ENCODE data around the gene TMEM167B. TPM values are rescaled to one million over a fixed set of nuclear protein-coding genes. Genes with fewer than 3 reads are reported as not detected.
"Not testable (repeated sequence)": the region's sequence is repeated elsewhere in the genome, so short reads cannot be mapped to it uniquely, and the experiment has no call there.

The TMEM167B gene
- total and polyA plus RNA-seq, 2 experiments from 2014 or later: 25.0 to 33.4 TPM

- Histone ChIP-seq H2AFZ (no peak overlapping the region), H3K79me2 (no peaks in the 10 kb centered on the region), H3K27ac (no peak overlapping the region), H3K4me2 (no peak overlapping the region), H3K36me3 (replicated peaks; ENCODE audit: insufficient read depth, low read depth) (no peaks in the 10 kb centered on the region), H3K4me1 (ENCODE audit: insufficient read depth) (no peaks in the 10 kb centered on the region), H3K9me2 (replicated peaks; ENCODE audit: insufficient read depth) (no peaks in the 10 kb centered on the region), H3K4me3 (no peak overlapping the region), H3K27me3 (no peaks in the 10 kb centered on the region), H4K20me1 (ENCODE audit: insufficient read depth, poor library complexity, severe bottlenecking) (no peaks in the 10 kb centered on the region), H3K9me3 (ENCODE audit: low read depth) (no peaks in the 10 kb centered on the region)
- DNase-seq (ENCODE audit: low spot score): no peak
- TF ChIP-seq CTCF (IDR thresholded peaks at IDR 0.05; ENCODE audit: poor library complexity): no peak
- 73% methylated on average over 7 of the region's 7 CpGs for WGBS (ENCODE audit: low lambda C conversion rate, missing lambda C conversion rate)
These were observed 40.2 kb upstream of the TMEM167B start for GRCh38 chr1:109050228-109050995.

DNA sequence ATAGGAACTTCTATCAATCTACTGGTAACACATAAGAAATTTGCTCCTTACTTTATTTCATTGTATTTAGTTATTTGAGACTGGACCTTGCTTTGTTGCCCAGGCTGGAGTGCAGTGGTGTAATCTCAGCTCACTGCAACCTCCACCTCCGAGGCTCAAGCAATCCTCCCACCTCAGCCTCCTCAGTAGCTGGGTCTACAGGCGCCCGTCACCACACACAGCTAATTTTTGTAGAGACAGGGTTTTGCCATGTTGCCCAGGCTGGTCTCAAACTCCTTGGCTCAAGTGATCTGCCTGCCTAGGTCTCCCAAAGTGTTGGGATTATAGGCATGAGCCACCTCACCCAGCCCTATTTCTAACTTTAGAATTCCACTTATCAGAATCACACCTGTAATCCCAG, 38.4 kb upstream of the TMEM167B start:
- 85% methylated on average over 3 of the region's 3 CpGs for WGBS (ENCODE audit: low lambda C conversion rate, missing lambda C conversion rate)
- not testable (repeated sequence) for H3K27ac ChIP-seq; H3K9me2 ChIP-seq (replicated peaks; ENCODE audit: insufficient read depth); H3K79me2 ChIP-seq; H4K20me1 ChIP-seq (ENCODE audit: insufficient read depth, poor library complexity, severe bottlenecking); H2AFZ ChIP-seq; H3K4me2 ChIP-seq; H3K27me3 ChIP-seq; H3K4me3 ChIP-seq; H3K36me3 ChIP-seq (replicated peaks; ENCODE audit: insufficient read depth, low read depth); H3K4me1 ChIP-seq (ENCODE audit: insufficient read depth); DNase-seq (ENCODE audit: low spot score); H3K9me3 ChIP-seq (ENCODE audit: low read depth)

DNA sequence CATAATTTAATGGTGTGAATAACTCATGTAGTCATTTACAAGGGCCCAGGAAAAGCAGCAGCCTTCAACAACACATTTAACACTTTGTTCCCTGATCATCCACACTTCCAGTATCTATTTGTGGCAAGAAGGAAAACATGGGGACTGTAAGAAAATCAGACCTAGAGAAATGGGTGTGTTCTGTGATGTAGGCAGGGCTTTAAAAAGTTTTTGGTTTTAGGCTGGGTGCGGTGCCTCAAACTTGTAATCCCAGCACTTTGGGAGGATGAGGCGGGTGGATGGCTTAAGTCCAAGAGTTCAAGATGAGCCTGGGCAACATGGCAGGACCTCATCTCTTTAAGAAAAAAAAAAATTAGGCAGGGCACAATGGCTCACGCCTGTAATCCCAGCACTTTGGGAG, 34.5 kb upstream of the TMEM167B start:
- no peak overlapping the region for H2AFZ ChIP-seq
- H3K36me3 ChIP-seq (replicated peaks; ENCODE audit: insufficient read depth, low read depth): no peaks in the 10 kb centered on the region
- no peak for DNase-seq (ENCODE audit: low spot score)
- no peaks in the 10 kb centered on the region for H4K20me1 ChIP-seq (ENCODE audit: insufficient read depth, poor library complexity, severe bottlenecking)
- no peaks in the 10 kb centered on the region for H3K4me1 ChIP-seq (ENCODE audit: insufficient read depth)
- TF ChIP-seq EZH2phosphoT487 (IDR thresholded peaks at IDR 0.05; ENCODE audit: low read depth, severe bottlenecking, unreplicated experiment) (no peak), EZH2 (IDR thresholded peaks at IDR 0.05; ENCODE audit: borderline replicate concordance) (no peak), CTCF (IDR thresholded peaks at IDR 0.05; ENCODE audit: poor library complexity) (no peak)
- no peaks in the 10 kb centered on the region for H3K27me3 ChIP-seq
- 84% methylated on average over 3 of the region's 3 CpGs for WGBS (ENCODE audit: low lambda C conversion rate, missing lambda C conversion rate)
- no peak overlapping the region for H3K4me2 ChIP-seq
- H3K9me3 ChIP-seq (ENCODE audit: low read depth): no peaks in the 10 kb centered on the region
- no peaks in the 10 kb centered on the region for H3K9me2 ChIP-seq (replicated peaks; ENCODE audit: insufficient read depth)
- no peaks in the 10 kb centered on the region for H3K79me2 ChIP-seq
- H3K27ac ChIP-seq: no peak overlapping the region
- no peak overlapping the region for H3K4me3 ChIP-seq

DNA sequence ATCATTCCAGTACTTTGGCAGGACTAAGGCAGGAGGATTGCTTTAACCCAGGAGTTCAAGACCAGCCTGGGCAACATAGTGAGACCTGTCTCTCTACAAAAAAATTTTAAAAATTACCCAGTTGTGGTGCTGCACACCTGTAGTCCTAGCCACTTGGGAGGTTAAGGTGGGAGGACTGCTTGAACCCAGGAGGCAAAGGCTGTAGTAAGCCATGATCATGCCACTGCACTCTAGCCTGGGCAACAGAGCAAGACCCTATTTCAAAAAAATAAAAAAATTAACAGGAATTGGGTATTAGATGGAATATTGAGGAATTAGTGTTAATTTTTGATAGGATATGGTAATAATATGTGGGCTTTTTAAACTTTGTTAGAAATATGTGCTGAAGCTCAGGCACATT, 31.5 kb upstream of the TMEM167B start:
- DNase-seq (ENCODE audit: low spot score): no peak
- no peaks in the 10 kb centered on the region for H3K27me3 ChIP-seq
- H4K20me1 ChIP-seq (ENCODE audit: insufficient read depth, poor library complexity, severe bottlenecking): no peaks in the 10 kb centered on the region
- no peak for TF ChIP-seq EZH2phosphoT487 (IDR thresholded peaks at IDR 0.05; ENCODE audit: low read depth, severe bottlenecking, unreplicated experiment)
- TF ChIP-seq CTCF (IDR thresholded peaks at IDR 0.05; ENCODE audit: poor library complexity): no peak
- TF ChIP-seq EZH2 (IDR thresholded peaks at IDR 0.05; ENCODE audit: borderline replicate concordance): no peak
- H3K9me2 ChIP-seq (replicated peaks; ENCODE audit: insufficient read depth): no peaks in the 10 kb centered on the region
- no peaks in the 10 kb centered on the region for H3K36me3 ChIP-seq (replicated peaks; ENCODE audit: insufficient read depth, low read depth)
- no peak overlapping the region for H3K4me2 ChIP-seq
- H3K9me3 ChIP-seq (ENCODE audit: low read depth): no peaks in the 10 kb centered on the region
- no peak overlapping the region for H2AFZ ChIP-seq
- H3K79me2 ChIP-seq: no peaks in the 10 kb centered on the region
- no peak overlapping the region for H3K4me3 ChIP-seq
- H3K4me1 ChIP-seq (ENCODE audit: insufficient read depth): no peaks in the 10 kb centered on the region
- no peak overlapping the region for H3K27ac ChIP-seq
